HFFc6 (cell line): Measurements from ENCODE around the gene PSMD13. TPM values are rescaled to one million over a fixed set of nuclear protein-coding genes. Genes with fewer than 3 reads are reported as not detected.
"Not testable (repeated sequence)": the region's sequence is repeated elsewhere in the genome, so short reads cannot be mapped to it uniquely, and the experiment has no call there.

Experiments used
- DNase-seq: peaks from one replicate; pipeline ENCODE4 v3.0.0-alpha.2; 2018
- H3K27ac Mint-ChIP-seq: 2 replicates; pipeline ENCODE4 v1.8.0; 2020; ENCODE audit warnings: mild to moderate bottlenecking, mixed read lengths
- H3K27me3 Mint-ChIP-seq: 2 replicates; pipeline ENCODE4 v1.8.0; 2021; ENCODE audit warnings: mild to moderate bottlenecking, moderate library complexity, mixed read lengths; ENCODE audit not compliant: insufficient read depth
- H3K36me3 Mint-ChIP-seq: 2 replicates; pipeline ENCODE4 v1.8.0; 2021; ENCODE audit warnings: low read depth, mixed read lengths
- H3K4me1 Mint-ChIP-seq: 2 replicates; pipeline ENCODE4 v1.8.0; 2020; ENCODE audit warnings: low read depth, mixed read lengths
- H3K4me3 Mint-ChIP-seq: 2 replicates; pipeline ENCODE4 v1.8.0; 2020; ENCODE audit warnings: mild to moderate bottlenecking, moderate library complexity, mixed read lengths
- H3K9me3 Mint-ChIP-seq: 2 replicates; pipeline ENCODE4 v1.8.0; 2020; ENCODE audit warnings: mild to moderate bottlenecking, mixed read lengths
- CTCF ChIP-seq: fragments of 200-600 bp; sonication (generic); IDR thresholded peaks from 2 replicates; pipeline ENCODE4 v1.5.0; 2021; ENCODE audit warnings: antibody characterized with exemption, mild to moderate bottlenecking
- total RNA-seq, 6 experiments: library from RNA; stranded (reverse); fragmentation: NEBNext Ultra II Directional; extraction: Animal tissue kit (Norgen Biotek cat#: 25700); gene quantifications; 2 replicates in 1 of 6; 3 replicates in 5 of 6; pipeline ENCODE4 v1.2.3, GENCODE V29; 2021

The PSMD13 gene
- total RNA-seq, 6 experiments from 2014 or later: 167 to 180 (median 172) TPM

GRCh38 chr11:214083-214482 lies 22.7 kb upstream of the PSMD13 start:
- peaks cover 21% of the 10 kb centered on the region for H3K36me3 Mint-ChIP-seq

GRCh38 chr11:215581-216037 lies 21.2 kb upstream of the PSMD13 start:
- no peak for TF ChIP-seq CTCF
- H3K36me3 Mint-ChIP-seq: peaks cover 14% of the 10 kb centered on the region

More at GRCh38 chr11:214083-214482, 22.7 kb upstream of the PSMD13 start:
- no peak for TF ChIP-seq CTCF
- no peak overlapping the region for H3K27ac Mint-ChIP-seq
- H3K4me1 Mint-ChIP-seq: peaks cover 27% of the 10 kb centered on the region
- no peaks in the 10 kb centered on the region for H3K9me3 Mint-ChIP-seq
- H3K4me3 Mint-ChIP-seq: no peak overlapping the region
- no peak for DNase-seq
- H3K27me3 Mint-ChIP-seq: peaks cover 5% of the 10 kb centered on the region; the same call in 1 of the 2 replicates

GRCh38 chr11:216081-216974 lies 20.4 kb upstream of the PSMD13 start:
- Mint-ChIP-seq H3K36me3 (peaks cover 13% of the 10 kb centered on the region), H3K4me1 (peaks cover 8% of the 10 kb centered on the region), H3K27me3 (peaks cover 5% of the 10 kb centered on the region; the same call in 1 of the 2 replicates), H3K4me3 (no peak overlapping the region), H3K27ac (peak overlapping the region; percentile 31), H3K9me3 (no peaks in the 10 kb centered on the region)
- DNase-seq: no peak
- TF ChIP-seq CTCF: no peak

More at GRCh38 chr11:215581-216037, 21.2 kb upstream of the PSMD13 start:
- Mint-ChIP-seq H3K27me3 (peaks cover 5% of the 10 kb centered on the region; the same call in 1 of the 2 replicates), H3K4me3 (no peak overlapping the region), H3K27ac (peak overlapping the region; percentile 53; the same call in 1 of the 2 replicates), H3K4me1 (peaks cover 15% of the 10 kb centered on the region), H3K9me3 (no peaks in the 10 kb centered on the region)
- no peak for DNase-seq

GRCh38 chr11:217704-218103 lies 19.1 kb upstream of the PSMD13 start:
- H3K4me3 Mint-ChIP-seq: no peak overlapping the region
- no peak for TF ChIP-seq CTCF
- peaks cover 10% of the 10 kb centered on the region for H3K36me3 Mint-ChIP-seq

GRCh38 chr11:218815-219593 lies 17.8 kb upstream of the PSMD13 start:
- DNase-seq: no peak
- no peak for TF ChIP-seq CTCF
- peaks cover 5% of the 10 kb centered on the region; the same call in 1 of the 2 replicates for H3K27me3 Mint-ChIP-seq

More at GRCh38 chr11:217704-218103, 19.1 kb upstream of the PSMD13 start:
- peaks cover 5% of the 10 kb centered on the region; the same call in 1 of the 2 replicates for H3K27me3 Mint-ChIP-seq
- DNase-seq: no peak
- H3K9me3 Mint-ChIP-seq: no peaks in the 10 kb centered on the region
- H3K4me1 Mint-ChIP-seq: no peaks in the 10 kb centered on the region; the same call in 1 of the 2 replicates
- 0 out of 2 replicates have a peak overlapping the region, but pooled peaks have one; percentile 4 for H3K27ac Mint-ChIP-seq

DNA sequence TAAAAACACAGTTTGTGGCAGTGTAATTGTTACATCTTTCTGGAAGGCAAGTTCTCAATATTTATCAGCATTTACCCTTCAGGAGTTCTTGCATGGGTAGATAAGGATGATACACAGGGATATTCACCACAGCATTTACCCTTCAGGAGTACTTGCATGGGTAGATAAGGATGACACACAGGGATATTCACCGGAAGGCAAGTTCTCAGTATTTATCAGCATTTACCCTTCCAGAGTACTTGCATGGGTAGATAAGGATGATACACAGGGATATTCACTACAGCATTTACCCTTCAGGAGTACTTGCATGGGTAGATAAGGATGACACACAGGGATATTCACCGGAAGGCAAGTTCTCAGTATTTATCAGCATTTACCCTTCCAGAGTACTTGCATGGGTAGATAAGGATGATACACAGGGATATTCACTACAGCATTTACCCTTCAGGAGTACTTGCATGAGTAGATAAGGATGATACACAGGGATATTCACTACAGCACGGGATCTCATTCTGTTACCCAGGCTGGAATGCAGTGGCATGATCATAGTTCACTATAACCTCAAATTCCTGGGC lies 16.0 kb upstream of the PSMD13 start:
- H3K4me3 Mint-ChIP-seq, DNase-seq, H3K9me3 Mint-ChIP-seq, H3K27me3 Mint-ChIP-seq, H3K27ac Mint-ChIP-seq, H3K36me3 Mint-ChIP-seq, H3K4me1 Mint-ChIP-seq: not testable (repeated sequence)

More at GRCh38 chr11:218815-219593, 17.8 kb upstream of the PSMD13 start:
- Mint-ChIP-seq H3K27ac (no peak overlapping the region), H3K9me3 (no peaks in the 10 kb centered on the region), H3K4me1 (no peaks in the 10 kb centered on the region; the same call in 1 of the 2 replicates), H3K4me3 (no peak overlapping the region), H3K36me3 (peaks cover 5% of the 10 kb centered on the region)
